K562 (cell line): ENCODE measurements around the gene NYNRIN. TPM values are rescaled to one million over a fixed set of nuclear protein-coding genes. Genes with fewer than 3 reads are reported as not detected.

Experiments used
- CC2D1A ChIP-seq: fragments of 450-650 bp; IDR thresholded peaks from 2 replicates; pipeline ENCODE4 v1.6.1; 2017; ENCODE audit warnings: mild to moderate bottlenecking
- ETV6 ChIP-seq, 3 experiments: fragments of 150-350 bp in 1 of 3; sonication (generic) in 1 of 3; formaldehyde crosslinking in 1 of 3; IDR thresholded peaks; 2 replicates each; pipeline versions ENCODE4 v1.6.1 to v1.8.0; 2014 to 2022; ENCODE audit warnings: borderline replicate concordance in 2 of 3, low read depth in 2 of 3, antibody characterized with exemption in 1 of 3, low read length in 1 of 3, mild to moderate bottlenecking in 1 of 3, missing genetic modification reagents in 1 of 3
- HNRNPUL1 ChIP-seq: fragments of 200-400 bp; formaldehyde crosslinking; IDR thresholded peaks from 2 replicates; pipeline ENCODE4 v1.6.1; 2017; ENCODE audit warnings: low read length
- JUND ChIP-seq, 2 experiments: IDR thresholded peaks; 2 replicates in 1 of 2; 3 replicates in 1 of 2; pipeline ENCODE4 v1.6.1; 2011; ENCODE audit warnings: borderline replicate concordance in 2 of 2, low read depth in 2 of 2, low read length in 2 of 2, improper control_type of control experiment in 1 of 2, missing biosample characterization in 1 of 2, missing genetic modification characterization in 1 of 2, missing genetic modification reagents in 1 of 2
- MYBL2 ChIP-seq, 2 experiments: fragments of 450-650 bp in 1 of 2; sonication (generic) in 1 of 2; formaldehyde crosslinking in 1 of 2; IDR thresholded peaks; 2 replicates each; pipeline versions ENCODE4 v1.6.1 to v1.8.1; 2017 to 2022; ENCODE audit warnings: borderline replicate concordance in 1 of 2, inconsistent platforms in 1 of 2, low read depth in 1 of 2, mild to moderate bottlenecking in 1 of 2, missing genetic modification reagents in 1 of 2, moderate library complexity in 1 of 2
- POLR2AphosphoS5 ChIP-seq: IDR thresholded peaks from 2 replicates; pipeline ENCODE4 v1.6.1; 2011; ENCODE audit warnings: mild to moderate bottlenecking, low read depth, low read length, moderate library complexity; ENCODE audit not compliant: control insufficient read depth, insufficient read depth
- RBM15 ChIP-seq: fragments of 200-400 bp; formaldehyde crosslinking; IDR thresholded peaks from 2 replicates; pipeline ENCODE4 v1.6.1; 2018; ENCODE audit warnings: mild to moderate bottlenecking, low read length, moderate library complexity; ENCODE audit not compliant: insufficient read depth
- SOX6 ChIP-seq: fragments of 450-650 bp; IDR thresholded peaks from 2 replicates; pipeline ENCODE4 v1.6.1; 2014; ENCODE audit warnings: mild to moderate bottlenecking
- SREBF1 ChIP-seq: fragments of 150-350 bp; IDR thresholded peaks from 2 replicates; pipeline ENCODE4 v1.6.1; 2014; ENCODE audit warnings: antibody characterized with exemption, low read depth, low read length, borderline replicate concordance
- TEAD2 ChIP-seq: fragments of 450-650 bp; IDR thresholded peaks from 2 replicates; pipeline ENCODE4 v1.6.1; 2016; ENCODE audit warnings: missing genetic modification characterization, control low read depth, missing compliant biosample characterization
- ZBTB5 ChIP-seq: fragments of 450-650 bp; IDR thresholded peaks from 2 replicates; pipeline ENCODE4 v1.6.1; 2017; ENCODE audit warnings: antibody characterized with exemption
- ZNF175 ChIP-seq: fragments of 200-800 bp; sonication (Bioruptor generic); IDR thresholded peaks from 2 replicates; pipeline ENCODE4 v1.6.1; 2016; ENCODE audit warnings: low read depth, mild to moderate bottlenecking, missing genetic modification characterization, missing compliant biosample characterization
- ZNF217 ChIP-seq: sonication (generic); formaldehyde crosslinking; IDR thresholded peaks from 2 replicates; pipeline ENCODE4 v1.8.0; 2022; ENCODE audit warnings: mild to moderate bottlenecking, missing genetic modification reagents
- ZNF224 ChIP-seq: sonication (generic); formaldehyde crosslinking; IDR thresholded peaks from 2 replicates; pipeline ENCODE4 v1.8.0; 2022; ENCODE audit warnings: mild to moderate bottlenecking, missing genetic modification reagents
- ZNF23 ChIP-seq: fragments of 250-450 bp; sonication (Bioruptor Pico); IDR thresholded peaks from 2 replicates; pipeline ENCODE4 v1.4.0; 2020; ENCODE audit warnings: mild to moderate bottlenecking
- ZNF780A ChIP-seq: fragments of 250-450 bp; sonication (Bioruptor Pico); IDR thresholded peaks from 2 replicates; pipeline ENCODE4 v1.5.0; 2021; ENCODE audit warnings: mild to moderate bottlenecking
- polyA plus RNA-seq, 8 experiments: library from polyadenylated mRNA; depleted of rRNA in 4 of 8; stranded (reverse) in 5 of 8; unstranded in 3 of 8; fragments of >200 nt; fragmentation: Nextera tagmentation in 2 of 8; fragmentation: Illumina TruSeq in 1 of 8; extraction: Ambion mirVana in 2 of 8; extraction: Trizol in 1 of 8; gene quantifications; 2 replicates each; pipeline versions ENCODE4 v1.2.1 to v1.2.3, GENCODE V29; 2011 to 2014; ENCODE audit warnings: inconsistent platforms in 1 of 8, missing spikeins in 1 of 8
- total RNA-seq, 7 experiments: library from RNA; depleted of rRNA in 6 of 7; stranded (reverse); fragments of >200 nt in 6 of 7; fragmentation: Illumina TruSeq in 2 of 7; extraction: Trizol in 2 of 7; gene quantifications; 2 replicates each; pipeline versions ENCODE4 v1.2.1 to v1.2.3, GENCODE V29; 2011 to 2021; ENCODE audit warnings: low replicate concordance in 1 of 7
- TF ChIP-seq, protein P1 (sequence below): fragments of 450-650 bp; IDR thresholded peaks from 2 replicates; pipeline ENCODE4 v1.6.1; 2017; ENCODE audit warnings: mild to moderate bottlenecking, moderate library complexity
- TF ChIP-seq, protein P2 (sequence below): sonication (generic); formaldehyde crosslinking; IDR thresholded peaks from 2 replicates; pipeline ENCODE4 v1.8.1; 2023; ENCODE audit warnings: mild to moderate bottlenecking, missing genetic modification reagents

NYNRIN gene
- total and polyA plus RNA-seq, 9 of the 15 experiments (the other 6 are each of a cell fraction or from before 2014, with no cell fraction given): 0.04 to 1.2 (median 0.28) TPM

GRCh38 chr14:24442240-24443052, 43.6 kb downstream of the NYNRIN start, which contains the start of gene SDR39U1 (continued):
- no peak for TF ChIP-seq HNRNPUL1
- TF ChIP-seq RBM15: no peak
- 0 out of 2 replicates have a peak, but pooled peaks have one; percentile 10 for TF ChIP-seq SOX6
- no peak for TF ChIP-seq ZNF175 (CRISPR knock-in tag)
- TF ChIP-seq TEAD2 (tag): no peak
- TF ChIP-seq ZNF23 (CRISPR knock-in tag): no peak
- no peak for TF ChIP-seq ZNF780A (CRISPR knock-in tag)
- no peak for TF ChIP-seq ETV6 (IDR thresholded peaks at IDR 0.05; ENCODE audit: borderline replicate concordance in 1 of 2, low read depth in 2 of 2, low read length in 1 of 2)
- TF ChIP-seq ETV6 (CRISPR knock-in tag; IDR thresholded peaks at IDR 0.05; ENCODE audit: borderline replicate concordance): no peak
- TF ChIP-seq, protein P1, sequence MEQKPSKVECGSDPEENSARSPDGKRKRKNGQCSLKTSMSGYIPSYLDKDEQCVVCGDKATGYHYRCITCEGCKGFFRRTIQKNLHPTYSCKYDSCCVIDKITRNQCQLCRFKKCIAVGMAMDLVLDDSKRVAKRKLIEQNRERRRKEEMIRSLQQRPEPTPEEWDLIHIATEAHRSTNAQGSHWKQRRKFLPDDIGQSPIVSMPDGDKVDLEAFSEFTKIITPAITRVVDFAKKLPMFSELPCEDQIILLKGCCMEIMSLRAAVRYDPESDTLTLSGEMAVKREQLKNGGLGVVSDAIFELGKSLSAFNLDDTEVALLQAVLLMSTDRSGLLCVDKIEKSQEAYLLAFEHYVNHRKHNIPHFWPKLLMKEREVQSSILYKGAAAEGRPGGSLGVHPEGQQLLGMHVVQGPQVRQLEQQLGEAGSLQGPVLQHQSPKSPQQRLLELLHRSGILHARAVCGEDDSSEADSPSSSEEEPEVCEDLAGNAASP: no peak
- TF ChIP-seq POLR2AphosphoS5: 0 out of 2 replicates have a peak, but pooled peaks have one; percentile 24
- no peak for TF ChIP-seq CC2D1A
- no peak for TF ChIP-seq ZNF217 (CRISPR knock-in tag)
- TF ChIP-seq JUND (IDR thresholded peaks at IDR 0.05; ENCODE audit: borderline replicate concordance, low read depth, low read length): peak; percentile 43
- TF ChIP-seq JUND (tag; IDR thresholded peaks at IDR 0.05; ENCODE audit: borderline replicate concordance, low read depth, low read length): no peak
- no peak for TF ChIP-seq ZNF224 (CRISPR knock-in tag)
- no peak for TF ChIP-seq SREBF1
- no peak for TF ChIP-seq MYBL2 (IDR thresholded peaks at IDR 0.05; ENCODE audit: low read depth)
- no peak for TF ChIP-seq MYBL2 (CRISPR knock-in tag; IDR thresholded peaks at IDR 0.05; ENCODE audit: borderline replicate concordance)
- TF ChIP-seq, protein P2, sequence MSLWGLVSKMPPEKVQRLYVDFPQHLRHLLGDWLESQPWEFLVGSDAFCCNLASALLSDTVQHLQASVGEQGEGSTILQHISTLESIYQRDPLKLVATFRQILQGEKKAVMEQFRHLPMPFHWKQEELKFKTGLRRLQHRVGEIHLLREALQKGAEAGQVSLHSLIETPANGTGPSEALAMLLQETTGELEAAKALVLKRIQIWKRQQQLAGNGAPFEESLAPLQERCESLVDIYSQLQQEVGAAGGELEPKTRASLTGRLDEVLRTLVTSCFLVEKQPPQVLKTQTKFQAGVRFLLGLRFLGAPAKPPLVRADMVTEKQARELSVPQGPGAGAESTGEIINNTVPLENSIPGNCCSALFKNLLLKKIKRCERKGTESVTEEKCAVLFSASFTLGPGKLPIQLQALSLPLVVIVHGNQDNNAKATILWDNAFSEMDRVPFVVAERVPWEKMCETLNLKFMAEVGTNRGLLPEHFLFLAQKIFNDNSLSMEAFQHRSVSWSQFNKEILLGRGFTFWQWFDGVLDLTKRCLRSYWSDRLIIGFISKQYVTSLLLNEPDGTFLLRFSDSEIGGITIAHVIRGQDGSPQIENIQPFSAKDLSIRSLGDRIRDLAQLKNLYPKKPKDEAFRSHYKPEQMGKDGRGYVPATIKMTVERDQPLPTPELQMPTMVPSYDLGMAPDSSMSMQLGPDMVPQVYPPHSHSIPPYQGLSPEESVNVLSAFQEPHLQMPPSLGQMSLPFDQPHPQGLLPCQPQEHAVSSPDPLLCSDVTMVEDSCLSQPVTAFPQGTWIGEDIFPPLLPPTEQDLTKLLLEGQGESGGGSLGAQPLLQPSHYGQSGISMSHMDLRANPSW (CRISPR knock-in tag): no peak
- TF ChIP-seq ZBTB5: no peak
